Stomach (tissue), 9 donors: ENCODE measurements around the gene UMAD1. TPM values are rescaled to one million over a fixed set of nuclear protein-coding genes. Genes with fewer than 3 reads are reported as not detected.

Source experiments
- DNase-seq, 2 donors: peaks; one replicate each; pipeline versions ENCODE4 v3.0.0 to v3.0.0-alpha.2; 2013 to 2019
- H3K27ac ChIP-seq, 5 donors: fragments of 200-600 bp in 4 of 5; sonication (generic) in 4 of 5; one replicate each; pipeline ENCODE4 v1.5.1; 2013 to 2019; ENCODE audit warnings: mild to moderate bottlenecking in 1 of 5, moderate library complexity in 1 of 5
- H3K27me3 ChIP-seq, 3 donors: fragments of 200-600 bp; sonication (generic); one replicate each; pipeline ENCODE4 v1.5.1; 2017 to 2019; ENCODE audit warnings: mixed run types in 1 of 3
- H3K36me3 ChIP-seq, 4 donors: fragments of 200-600 bp; sonication (generic); 1 replicate in 3 of 4; 2 replicates in 1 of 4; pipeline ENCODE4 v1.5.1; 2016 to 2019
- H3K4me1 ChIP-seq, 4 donors: fragments of 200-600 bp; sonication (generic); one replicate each; pipeline ENCODE4 v1.5.1; 2016 to 2019
- H3K4me3 ChIP-seq, 4 donors: fragments of 200-600 bp; sonication (generic) in 3 of 4; one replicate each; pipeline ENCODE4 v1.5.1; 2016 to 2019; ENCODE audit warnings: mild to moderate bottlenecking in 1 of 4
- H3K9me3 ChIP-seq, 4 donors: fragments of 200-600 bp; sonication (generic); one replicate each; pipeline ENCODE4 v1.5.1; 2016 to 2019
- CTCF ChIP-seq, 7 experiments: fragments of 450-650 bp in 4 of 7; fragments of 200-600 bp in 3 of 7; sonication (generic) in 3 of 7; IDR thresholded peaks; one replicate each; pipeline ENCODE4 v1.5.1; 2016 to 2019; ENCODE audit warnings: antibody characterized with exemption in 7 of 7, control low read depth in 2 of 7, mild to moderate bottlenecking in 1 of 7
- EP300 ChIP-seq: sonication (generic); formaldehyde crosslinking; IDR thresholded peaks from one replicate; pipeline ENCODE4 v1.6.1; 2017; ENCODE audit warnings: antibody characterized with exemption
- POLR2A ChIP-seq, 4 donors: fragments of 450-650 bp; IDR thresholded peaks; one replicate each; pipeline ENCODE4 v1.6.1; 2016; ENCODE audit warnings: antibody characterized with exemption in 4 of 4, control low read depth in 2 of 4, mild to moderate bottlenecking in 1 of 4, moderate library complexity in 1 of 4
- POLR2AphosphoS5 ChIP-seq, 3 donors: sonication (generic); formaldehyde crosslinking; IDR thresholded peaks; one replicate each; pipeline ENCODE4 v1.6.1; 2016; ENCODE audit warnings: antibody characterized with exemption in 3 of 3
- WGBS, 5 donors: extraction: QIAGEN DNeasy Blood & Tissue Kit in 3 of 5; methylation state at CpG; one replicate each; pipeline versions ENCODE4 v1.1.5 to v1.1.7; 2013 to 2018; 5-methylcytosine and 5-hydroxymethylcytosine counted together
- intact Hi-C: fragments of 100-400 bp; cut with DNase I; formaldehyde crosslinking; loops from one replicate; pipeline ENCODE4 v1.15.1; 2023; ENCODE audit warnings: low total_unique reads
- polyA plus RNA-seq, 3 donors: library from polyadenylated mRNA; stranded (reverse); fragments of 200-250 nt; gene quantifications; one replicate each; pipeline ENCODE4 v1.2.3, GENCODE V29; 2013
- total RNA-seq, 5 donors: library from RNA; depleted of rRNA; stranded (reverse); fragments of >200 nt; gene quantifications; one replicate each; pipeline versions ENCODE4 v1.1.0 to v1.2.3, GENCODE V29; 2014 to 2016
- donor health status: healthy with polysubstance abuse.
- donor health status: Bipolar disorder and iron deficiency.
- donor health status: healthy.

UMAD1 gene
- total and polyA plus RNA-seq, 8 donors = 7.8 to 175 (median 30.1) TPM

- H3K27ac ChIP-seq = no peak overlapping the region
- no peaks in the 10 kb centered on the region for H3K36me3 ChIP-seq
- no peaks in the 10 kb centered on the region for H3K9me3 ChIP-seq
- no peaks in the 10 kb centered on the region for H3K27me3 ChIP-seq
- TF ChIP-seq CTCF (IDR thresholded peaks at IDR 0.05) = no peak
- TF ChIP-seq POLR2AphosphoS5 (IDR thresholded peaks at IDR 0.05) = no peak
- TF ChIP-seq POLR2A (IDR thresholded peaks at IDR 0.05) = no peak
- no peak for TF ChIP-seq EP300
- no peak for DNase-seq
- WGBS, 5 donors = 79 to 83% (median 81%) methylated on average over 1 of the region's 1 CpG
- H3K4me3 ChIP-seq = no peak overlapping the region
- H3K4me1 ChIP-seq = peaks cover 0 to 55% (median 27%) of the 10 kb centered on the region in 4 donors
- intact Hi-C loops = no loop called here
Observed at GRCh38 chr7:7706101-7706511, 65.6 kb downstream of the UMAD1 start.

GRCh38 chr7:7706556-7707172 is 66.1 kb downstream of the UMAD1 start:
- Histone ChIP-seq H3K27me3 (no peaks in the 10 kb centered on the region), H3K36me3 (no peaks in the 10 kb centered on the region), H3K9me3 (no peaks in the 10 kb centered on the region), H3K4me1 (peaks cover 0 to 55% (median 27%) of the 10 kb centered on the region in 4 donors), H3K27ac (no peak overlapping the region), H3K4me3 (no peak overlapping the region)
- TF ChIP-seq POLR2A (IDR thresholded peaks at IDR 0.05) = no peak
- no peak for TF ChIP-seq POLR2AphosphoS5 (IDR thresholded peaks at IDR 0.05)
- TF ChIP-seq EP300 = no peak
- no peak for TF ChIP-seq CTCF (IDR thresholded peaks at IDR 0.05)
- WGBS, 5 donors = 76 to 82% (median 77%) methylated on average over 4 of the region's 4 CpGs
- intact Hi-C loops = no loop called here
- DNase-seq = no peak

GRCh38 chr7:7707246-7707645 is 66.7 kb downstream of the UMAD1 start:
- intact Hi-C loops = no loop called here
- 75 to 89% (median 81%) methylated on average over 2 of the region's 2 CpGs for WGBS, 5 donors
- Histone ChIP-seq H3K27ac (no peak overlapping the region), H3K9me3 (no peaks in the 10 kb centered on the region), H3K27me3 (no peaks in the 10 kb centered on the region), H3K4me1 (peaks cover 0 to 55% (median 27%) of the 10 kb centered on the region in 4 donors), H3K36me3 (no peaks in the 10 kb centered on the region), H3K4me3 (no peak overlapping the region)
- DNase-seq = no peak
- no peak for TF ChIP-seq EP300
- TF ChIP-seq POLR2A (IDR thresholded peaks at IDR 0.05) = no peak
- TF ChIP-seq POLR2AphosphoS5 (IDR thresholded peaks at IDR 0.05) = no peak
- TF ChIP-seq CTCF (IDR thresholded peaks at IDR 0.05) = no peak

GRCh38 chr7:7707806-7708205 is 67.3 kb downstream of the UMAD1 start:
- TF ChIP-seq POLR2A (IDR thresholded peaks at IDR 0.05) (no peak), EP300 (no peak), POLR2AphosphoS5 (IDR thresholded peaks at IDR 0.05) (no peak), CTCF (IDR thresholded peaks at IDR 0.05) (no peak)
- no peak overlapping the region for H3K27ac ChIP-seq
- peaks cover 0 to 51% (median 26%) of the 10 kb centered on the region in 4 donors for H3K4me1 ChIP-seq
- no peaks in the 10 kb centered on the region for H3K36me3 ChIP-seq
- no peaks in the 10 kb centered on the region for H3K9me3 ChIP-seq
- peak in 1 of 2 donors; percentile 45 for DNase-seq
- intact Hi-C loops = no loop called here
- H3K4me3 ChIP-seq = no peak overlapping the region
- no peaks in the 10 kb centered on the region for H3K27me3 ChIP-seq
- 75 to 83% (median 80%) methylated on average over 4 of the region's 4 CpGs for WGBS, 5 donors
